Measurements from ENCODE around the gene RBMS3.
"Not testable (repeated sequence)": the region's sequence is repeated elsewhere in the genome, so short reads cannot be mapped to it uniquely, and the experiment has no call there.

The RBMS3 gene

GRCh38 chr3:30044515-30044914 lies 763.6 kb downstream of the RBMS3 start:
- no peak for ATAC-seq

GRCh38 chr3:30048431-30048830 lies 767.6 kb downstream of the RBMS3 start:
- ATAC-seq, result no peak

- not testable (repeated sequence) for ATAC-seq
Observed at GRCh38 chr3:30050116-30050515, 769.2 kb downstream of the RBMS3 start.

GRCh38 chr3:30059240-30059639 lies 778.4 kb downstream of the RBMS3 start:
- no peak for ATAC-seq

All from activated CD4-positive, CD25-positive, alpha-beta regulatory T cell treated with anti-CD3 and anti-CD28 coated beads, Interleukin-2, amount 50 U/mL, for 24 hours (primary cell).